ENCODE measurements around the gene PDGFD.

The PDGFD gene

DNA sequence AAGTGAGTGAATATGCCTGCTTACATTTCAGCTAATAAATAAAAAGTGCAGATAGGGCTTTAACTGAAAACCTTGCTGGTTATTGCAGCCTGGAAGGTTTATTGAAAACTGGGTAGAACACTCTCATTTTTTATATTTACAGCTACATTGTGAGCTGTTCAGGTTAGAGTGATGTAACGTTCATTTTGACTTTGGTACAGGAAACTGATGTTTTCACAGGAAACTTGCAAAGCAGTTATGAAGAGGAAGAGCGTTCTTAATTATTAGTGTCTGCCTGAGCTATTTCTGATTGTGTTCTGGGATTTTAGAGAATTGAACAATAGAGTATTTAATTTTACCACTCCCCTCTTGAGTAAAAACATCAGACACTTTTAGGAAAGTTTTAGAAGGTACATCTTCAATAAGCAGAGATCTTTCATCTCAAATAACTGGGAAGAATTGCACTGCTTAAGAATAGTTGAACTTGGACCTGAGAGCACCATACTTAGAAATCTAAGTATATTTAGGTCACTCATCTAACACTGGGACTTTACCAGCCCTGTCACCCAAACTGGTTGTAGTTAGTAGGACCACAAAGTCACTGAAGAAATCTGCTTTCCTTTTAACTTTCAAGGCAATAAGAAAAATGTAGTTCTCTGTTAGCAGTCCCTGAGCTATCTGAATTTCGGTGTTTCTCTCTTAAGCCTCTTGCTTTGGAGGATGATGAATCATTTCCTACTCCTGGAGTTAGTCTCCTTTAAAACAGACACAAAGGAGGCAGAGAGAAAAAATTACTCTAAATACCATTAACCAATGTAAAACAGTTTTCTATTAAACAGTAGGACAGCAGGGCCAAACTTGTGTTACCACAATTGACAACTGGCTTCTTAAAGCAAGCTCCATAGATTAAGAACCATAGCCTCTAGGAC is 256.1 kb downstream of the PDGFD start:
- TF ChIP-seq, protein P1, sequence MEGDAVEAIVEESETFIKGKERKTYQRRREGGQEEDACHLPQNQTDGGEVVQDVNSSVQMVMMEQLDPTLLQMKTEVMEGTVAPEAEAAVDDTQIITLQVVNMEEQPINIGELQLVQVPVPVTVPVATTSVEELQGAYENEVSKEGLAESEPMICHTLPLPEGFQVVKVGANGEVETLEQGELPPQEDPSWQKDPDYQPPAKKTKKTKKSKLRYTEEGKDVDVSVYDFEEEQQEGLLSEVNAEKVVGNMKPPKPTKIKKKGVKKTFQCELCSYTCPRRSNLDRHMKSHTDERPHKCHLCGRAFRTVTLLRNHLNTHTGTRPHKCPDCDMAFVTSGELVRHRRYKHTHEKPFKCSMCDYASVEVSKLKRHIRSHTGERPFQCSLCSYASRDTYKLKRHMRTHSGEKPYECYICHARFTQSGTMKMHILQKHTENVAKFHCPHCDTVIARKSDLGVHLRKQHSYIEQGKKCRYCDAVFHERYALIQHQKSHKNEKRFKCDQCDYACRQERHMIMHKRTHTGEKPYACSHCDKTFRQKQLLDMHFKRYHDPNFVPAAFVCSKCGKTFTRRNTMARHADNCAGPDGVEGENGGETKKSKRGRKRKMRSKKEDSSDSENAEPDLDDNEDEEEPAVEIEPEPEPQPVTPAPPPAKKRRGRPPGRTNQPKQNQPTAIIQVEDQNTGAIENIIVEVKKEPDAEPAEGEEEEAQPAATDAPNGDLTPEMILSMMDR (IDR thresholded peaks at IDR 0.05; ENCODE audit: insufficient read depth, low read depth, low read length, missing control alignments) = no peak
- no peak overlapping the region for H3K4me3 ChIP-seq (ENCODE audit: low read length)
- peak; percentile 23 for DNase-seq (ENCODE audit: low read depth)

DNA sequence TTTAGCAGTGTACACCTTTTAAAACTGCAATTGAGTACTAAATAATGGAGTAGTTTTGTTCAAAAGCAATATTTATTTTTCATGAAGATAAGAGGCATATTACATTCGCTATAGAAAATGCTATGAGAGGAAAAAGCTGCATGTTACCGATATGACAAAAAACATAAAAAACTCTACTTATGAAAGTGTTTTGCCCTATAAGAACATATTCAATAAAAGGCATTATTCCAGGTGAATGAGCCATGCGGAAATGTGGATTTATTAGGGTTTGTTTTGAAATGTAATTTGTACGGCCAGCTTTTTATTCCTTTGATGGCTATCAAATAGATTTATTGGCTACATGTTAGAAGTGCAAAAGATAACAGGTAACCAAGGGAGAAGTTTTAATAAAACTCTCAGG is 256.8 kb downstream of the PDGFD start:
- no peak for DNase-seq (ENCODE audit: low read depth)
- no peak overlapping the region for H3K4me3 ChIP-seq (ENCODE audit: low read length)
- TF ChIP-seq, protein P1 (IDR thresholded peaks at IDR 0.05; ENCODE audit: insufficient read depth, low read depth, low read length, missing control alignments) = no peak

DNA sequence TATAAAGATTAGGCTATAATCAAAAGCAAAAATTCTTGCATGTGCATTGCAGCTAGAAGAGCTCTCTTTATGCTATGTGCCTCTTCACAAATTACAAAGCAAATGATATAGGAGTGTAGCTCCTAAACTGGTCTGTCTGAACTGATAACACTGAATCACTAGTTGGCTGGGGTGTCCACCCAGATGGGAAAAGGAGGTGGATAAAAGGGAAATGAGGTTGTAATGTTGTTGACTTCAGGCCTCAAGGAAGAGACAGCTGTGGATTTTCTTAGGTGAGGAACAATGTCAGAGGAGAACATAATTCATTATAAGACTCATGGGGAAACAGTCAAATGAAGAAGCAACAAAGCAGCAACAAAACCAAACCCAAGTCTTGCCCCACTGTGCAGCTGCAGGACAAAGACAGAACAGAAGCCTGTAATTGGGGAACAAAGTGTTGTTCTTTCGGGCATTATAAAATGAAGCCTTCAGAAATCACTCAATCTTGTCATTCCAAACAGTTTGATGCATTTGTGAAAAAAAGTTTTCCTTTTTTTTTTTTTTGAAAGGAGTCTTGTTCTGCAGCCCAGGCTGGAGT is 257.6 kb downstream of the PDGFD start:
- no peak overlapping the region for H3K4me3 ChIP-seq (ENCODE audit: low read length)
- TF ChIP-seq, protein P1 (IDR thresholded peaks at IDR 0.05; ENCODE audit: insufficient read depth, low read depth, low read length, missing control alignments) = no peak
- DNase-seq (ENCODE audit: low read depth) = no peak

DNA sequence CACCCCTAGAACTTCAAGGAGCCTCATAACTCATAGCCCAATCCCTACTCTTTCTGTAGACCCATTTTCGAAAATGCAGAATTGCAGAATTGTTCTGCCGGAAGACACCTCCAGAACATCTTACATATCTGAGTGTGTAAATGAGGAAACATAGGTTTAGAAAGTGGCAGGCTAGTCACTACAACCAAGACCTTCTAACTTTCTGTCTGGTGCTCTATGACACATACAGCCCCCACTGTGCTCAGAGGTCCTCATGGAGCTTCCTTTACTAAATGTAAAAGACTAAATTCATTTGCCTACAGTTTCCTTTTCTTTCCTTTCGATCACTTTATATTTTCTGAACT is 259.7 kb downstream of the PDGFD start:
- H3K4me3 ChIP-seq (ENCODE audit: low read length) = no peak overlapping the region
- TF ChIP-seq, protein P1 (IDR thresholded peaks at IDR 0.05; ENCODE audit: insufficient read depth, low read depth, low read length, missing control alignments) = no peak
- no peak for DNase-seq (ENCODE audit: low read depth)

DNA sequence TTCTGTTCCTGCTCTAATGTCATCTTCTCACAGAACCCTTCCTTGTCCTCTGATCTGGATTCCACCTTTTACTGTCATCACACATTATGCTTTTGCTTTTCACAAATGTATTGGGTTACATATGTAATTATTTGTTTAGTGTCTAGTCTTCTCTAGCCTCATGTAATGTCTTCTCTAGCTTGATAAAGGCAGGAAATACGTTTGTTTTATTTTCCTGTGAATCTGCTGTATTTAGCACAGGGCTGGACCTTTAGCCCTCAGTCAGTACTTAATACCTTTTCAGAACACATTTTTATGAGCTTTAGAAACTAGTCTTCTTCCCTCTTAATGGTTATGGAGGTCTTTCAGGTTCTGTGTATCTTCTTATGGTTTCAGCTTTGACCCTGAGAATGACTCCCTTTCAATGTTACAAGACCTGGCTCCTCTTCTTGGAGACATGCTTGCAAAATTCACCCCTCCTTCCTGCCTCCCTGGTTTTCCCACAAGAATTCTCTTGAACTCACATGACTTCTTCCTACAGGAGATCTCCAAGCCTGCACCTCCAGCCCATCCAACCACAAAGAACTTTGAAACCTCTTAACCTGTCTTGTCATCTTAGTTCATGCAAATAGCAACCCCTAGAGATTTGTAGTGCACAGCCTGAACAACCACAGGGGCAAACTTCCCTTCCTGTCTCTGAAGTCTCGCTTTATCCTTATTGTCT is 260.2 kb downstream of the PDGFD start:
- TF ChIP-seq, protein P1 (IDR thresholded peaks at IDR 0.05; ENCODE audit: insufficient read depth, low read depth, low read length, missing control alignments) = no peak
- DNase-seq (ENCODE audit: low read depth) = no peak
- no peak overlapping the region for H3K4me3 ChIP-seq (ENCODE audit: low read length)

DNA sequence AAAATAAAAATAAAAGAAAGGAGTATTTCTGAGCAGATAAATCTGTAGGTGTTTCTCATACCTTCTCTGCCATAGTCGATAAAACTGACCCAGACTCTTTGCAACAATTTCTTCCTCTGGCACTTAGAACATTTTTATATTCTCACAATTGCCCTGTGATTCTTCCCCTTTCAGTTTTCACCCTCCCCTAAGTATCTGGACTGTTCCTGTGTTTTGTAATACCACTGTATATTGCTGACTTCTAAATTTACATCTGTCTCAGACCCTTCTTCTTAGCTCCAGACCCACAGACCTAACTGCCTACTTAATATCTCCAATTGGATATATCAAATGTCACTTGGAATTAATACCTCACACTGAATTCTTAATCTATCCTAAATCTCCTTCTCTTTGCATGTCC is 261.0 kb downstream of the PDGFD start:
- no peak overlapping the region for H3K4me3 ChIP-seq (ENCODE audit: low read length)
- no peak for DNase-seq (ENCODE audit: low read depth)
- TF ChIP-seq, protein P1 (IDR thresholded peaks at IDR 0.05; ENCODE audit: insufficient read depth, low read depth, low read length, missing control alignments) = no peak

All from epithelial cell of esophagus (primary cell).